Activated CD8-positive, alpha-beta T cell treated with anti-CD3 and anti-CD28 coated beads for 36 hours (primary cell): Measurements from ENCODE around the gene SBF2. TPM values are rescaled to one million over a fixed set of nuclear protein-coding genes. Genes with fewer than 3 reads are reported as not detected.
"Not testable (repeated sequence)": the region's sequence is repeated elsewhere in the genome, so short reads cannot be mapped to it uniquely, and the experiment has no call there.

Source experiments
- ATAC-seq: fragments of 200-7000 bp; cut with Tn5 transposase; one replicate; pipeline ENCODE4 v1.10.0; 2021; ENCODE audit warnings: mild to moderate bottlenecking, moderate library complexity
- CTCF ChIA-PET: fragments of 350-600 bp; sonication (Branson Sonifier 250); formaldehyde crosslinking; loops from one replicate; lab custom pipeline; 2021; ENCODE audit warnings: antibody characterized with exemption; lab: Charles Lee
- POLR2A ChIA-PET: fragments of 350-600 bp; sonication (Branson Sonifier 250); formaldehyde crosslinking; loops from one replicate; lab custom pipeline; 2021; ENCODE audit warnings: antibody characterized with exemption; lab: Charles Lee
- DNase-seq: peaks from one replicate; pipeline ENCODE4 v3.0.0-alpha.2; 2020
- H3K27ac Mint-ChIP-seq: one replicate; pipeline ENCODE4 v1.8.0; 2021; ENCODE audit warnings: mild to moderate bottlenecking, mixed read lengths
- H3K27me3 Mint-ChIP-seq: one replicate; pipeline ENCODE4 v1.8.0; 2021; ENCODE audit warnings: mixed read lengths
- H3K36me3 Mint-ChIP-seq: one replicate; pipeline ENCODE4 v1.8.0; 2021; ENCODE audit warnings: low read depth, mixed read lengths
- H3K4me1 Mint-ChIP-seq: one replicate; pipeline ENCODE4 v1.8.0; 2021; ENCODE audit warnings: low read depth, mixed read lengths
- H3K4me3 Mint-ChIP-seq: one replicate; pipeline ENCODE4 v1.8.0; 2021; ENCODE audit warnings: mild to moderate bottlenecking, moderate library complexity, mixed read lengths
- H3K9me3 Mint-ChIP-seq: one replicate; pipeline ENCODE4 v1.8.0; 2021; ENCODE audit warnings: mixed read lengths
- CTCF ChIP-seq: fragments of 200-600 bp; IDR thresholded peaks from one replicate; pipeline ENCODE4 v1.8.0; 2022; ENCODE audit warnings: antibody characterized with exemption, mild to moderate bottlenecking
- intact Hi-C: fragments of 100-400 bp; cut with micrococcal nuclease; formaldehyde crosslinking; loops from one replicate; pipeline ENCODE4 v1.10.0; 2022
- total RNA-seq, 2 experiments: library from RNA; stranded (reverse); gene quantifications; one replicate each; pipeline ENCODE4 v1.2.3, GENCODE V29; 2021

SBF2 gene
- total RNA-seq, 2 experiments from 2014 or later, result 10.0 to 11.0 TPM

GRCh38 chr11:10144954-10145353, 149.1 kb downstream of the SBF2 start:
- ChIA-PET CTCF (interaction anchor here (1.1 kb wide), 1 partner anchor 63 kb away, joined by 3 read pairs; no protein-coding TSS in a partner anchor), POLR2A (no interaction called here)
- H3K27me3 Mint-ChIP-seq, result no peaks in the 10 kb centered on the region
- no peaks in the 10 kb centered on the region for H3K4me1 Mint-ChIP-seq
- H3K9me3 Mint-ChIP-seq, result peaks cover 5% of the 10 kb centered on the region
- no peak overlapping the region for H3K4me3 Mint-ChIP-seq
- intact Hi-C loops, result no loop called here
- no peaks in the 10 kb centered on the region for H3K36me3 Mint-ChIP-seq
- H3K27ac Mint-ChIP-seq, result no peak overlapping the region
- no peak for ATAC-seq
- no peak for DNase-seq
- no peak for TF ChIP-seq CTCF

- ChIA-PET POLR2A (no interaction called here), CTCF (interaction anchor here (1.0 kb wide), 1 partner anchor 40 kb away, joined by 3 read pairs; no protein-coding TSS in a partner anchor)
- ATAC-seq (no peak), DNase-seq (no peak)
- Mint-ChIP-seq H3K27ac (no peak overlapping the region), H3K9me3 (peaks cover 7% of the 10 kb centered on the region), H3K4me1 (no peaks in the 10 kb centered on the region), H3K27me3 (no peaks in the 10 kb centered on the region), H3K36me3 (peaks cover 4% of the 10 kb centered on the region), H3K4me3 (no peak overlapping the region)
- TF ChIP-seq CTCF, result no peak
- intact Hi-C loops, result no loop called here
Measured at GRCh38 chr11:10139656-10140055, 154.4 kb downstream of the SBF2 start.

- H3K36me3 Mint-ChIP-seq, result peaks cover 4% of the 10 kb centered on the region
- ATAC-seq (no peak), DNase-seq (no peak)
- H3K9me3 Mint-ChIP-seq, result peaks cover 7% of the 10 kb centered on the region
- H3K27ac Mint-ChIP-seq, result no peak overlapping the region
- ChIA-PET POLR2A (no interaction called here), CTCF (no interaction called here)
- H3K4me1 Mint-ChIP-seq, result no peaks in the 10 kb centered on the region
- no peak overlapping the region for H3K4me3 Mint-ChIP-seq
- no peaks in the 10 kb centered on the region for H3K27me3 Mint-ChIP-seq
- intact Hi-C loops, result no loop called here
- no peak for TF ChIP-seq CTCF
Measured at GRCh38 chr11:10139143-10139542, 154.9 kb downstream of the SBF2 start.

- ChIA-PET POLR2A (no interaction called here), CTCF (no interaction called here)
- no peak for ATAC-seq
- TF ChIP-seq CTCF, result no peak
- Mint-ChIP-seq H3K36me3 (peaks cover 4% of the 10 kb centered on the region), H3K9me3 (peaks cover 7% of the 10 kb centered on the region), H3K27ac (no peak overlapping the region), H3K4me1 (no peaks in the 10 kb centered on the region), H3K27me3 (no peaks in the 10 kb centered on the region), H3K4me3 (no peak overlapping the region)
- intact Hi-C loops, result no loop called here
- no peak for DNase-seq
Measured at GRCh38 chr11:10134975-10135481, 159.0 kb downstream of the SBF2 start.

GRCh38 chr11:10134226-10134625, 159.8 kb downstream of the SBF2 start:
- H3K4me1 Mint-ChIP-seq, ATAC-seq, H3K4me3 Mint-ChIP-seq, H3K9me3 Mint-ChIP-seq, POLR2A ChIA-PET, intact Hi-C loops, CTCF ChIA-PET, H3K27me3 Mint-ChIP-seq, H3K36me3 Mint-ChIP-seq, H3K27ac Mint-ChIP-seq, DNase-seq: not testable (repeated sequence)

- H3K27me3 Mint-ChIP-seq, H3K9me3 Mint-ChIP-seq, H3K27ac Mint-ChIP-seq, ATAC-seq, DNase-seq, CTCF ChIA-PET, POLR2A ChIA-PET, H3K4me1 Mint-ChIP-seq, intact Hi-C loops, H3K4me3 Mint-ChIP-seq, H3K36me3 Mint-ChIP-seq: not testable (repeated sequence)
Measured at GRCh38 chr11:10133251-10133650, 160.8 kb downstream of the SBF2 start.
